Thymus (tissue), 11 donors: ENCODE results near the gene MAP2K3. TPM values are rescaled to one million over a fixed set of nuclear protein-coding genes. Genes with fewer than 3 reads are reported as not detected.

Experiments used
- DNase-seq, 9 donors: peaks; one replicate each; pipeline ENCODE4 v3.0.0-alpha.2; 2013; ENCODE audit warnings: low spot score in 9 of 9, low read depth in 6 of 9, missing footprints in 1 of 9
- H3K27ac ChIP-seq, 2 donors: one replicate each; pipeline ENCODE4 v1.5.1; 2013; ENCODE audit warnings: control low read depth in 1 of 2, low read depth in 1 of 2, low read length in 1 of 2, mild to moderate bottlenecking in 1 of 2, moderate library complexity in 1 of 2
- H3K27me3 ChIP-seq, 2 donors: one replicate each; pipeline ENCODE4 v1.5.1; 2013; ENCODE audit warnings: low read length in 1 of 2; ENCODE audit not compliant: control insufficient read depth in 2 of 2, insufficient read depth in 1 of 2
- H3K36me3 ChIP-seq, 2 donors: one replicate each; pipeline ENCODE4 v1.5.1; 2013; ENCODE audit warnings: low read length in 1 of 2, mild to moderate bottlenecking in 1 of 2, moderate library complexity in 1 of 2; ENCODE audit not compliant: control insufficient read depth in 2 of 2, insufficient read depth in 2 of 2
- H3K4me1 ChIP-seq, 2 donors: one replicate each; pipeline ENCODE4 v1.5.1; 2013; ENCODE audit warnings: low read length in 2 of 2; ENCODE audit not compliant: control insufficient read depth in 2 of 2, insufficient read depth in 2 of 2
- H3K4me3 ChIP-seq, 2 donors: one replicate each; pipeline ENCODE4 v1.5.1; 2013; ENCODE audit warnings: low read length in 2 of 2, control low read depth in 1 of 2, mild to moderate bottlenecking in 1 of 2
- H3K9me3 ChIP-seq, 2 donors: one replicate each; pipeline ENCODE4 v1.5.1; 2013; ENCODE audit warnings: low read length in 1 of 2, mild to moderate bottlenecking in 1 of 2; ENCODE audit not compliant: control insufficient read depth in 2 of 2, insufficient read depth in 1 of 2
- WGBS: extraction: QIAGEN DNeasy Blood & Tissue Kit; methylation state at CpG from one replicate; pipeline ENCODE4 v1.1.7; 2013; 5-methylcytosine and 5-hydroxymethylcytosine counted together
- polyA plus RNA-seq: library from polyadenylated mRNA; stranded (reverse); fragments of 200-250 nt; gene quantifications from one replicate; pipeline ENCODE4 v1.2.3, GENCODE V29; 2013
- total RNA-seq: library from RNA; stranded (reverse); fragments of 120-200 nt; gene quantifications from one replicate; pipeline ENCODE4 v1.2.4, GENCODE V29; 2013
- donor health status: healthy.

MAP2K3 gene
- total and polyA plus RNA-seq, 2 donors, result 9.1 to 33.4 TPM

GRCh38 chr17:21278450-21279197 lies 5.9 kb upstream of the MAP2K3 start:
- Histone ChIP-seq H3K4me1 (peaks cover 23 to 44% of the 10 kb centered on the region in 2 donors), H3K27me3 (peaks cover 6 to 42% of the 10 kb centered on the region in 2 donors), H3K4me3 (no peak overlapping the region), H3K36me3 (no peaks in the 10 kb centered on the region), H3K9me3 (no peaks in the 10 kb centered on the region), H3K27ac (peak overlapping the region; percentile 1 to 80)
- DNase-seq, result peak in 8 of 9 donors; percentile 62 to 93 (median 82)
- WGBS, result 66% methylated on average over 8 of the region's 8 CpGs

GRCh38 chr17:21279198-21279535 lies 5.3 kb upstream of the MAP2K3 start:
- 94% methylated on average over 6 of the region's 6 CpGs for WGBS
- Histone ChIP-seq H3K4me1 (peaks cover 28 to 50% of the 10 kb centered on the region in 2 donors), H3K4me3 (no peak overlapping the region)

GRCh38 chr17:21279582-21279981 lies 4.9 kb upstream of the MAP2K3 start:
- 91% methylated on average over 6 of the region's 6 CpGs for WGBS
- Histone ChIP-seq H3K27me3 (peaks cover 6 to 43% of the 10 kb centered on the region in 2 donors), H3K4me1 (peaks cover 29 to 50% of the 10 kb centered on the region in 2 donors), H3K36me3 (no peaks in the 10 kb centered on the region), H3K27ac (no peak overlapping the region), H3K9me3 (no peaks in the 10 kb centered on the region), H3K4me3 (no peak overlapping the region)
- no peak for DNase-seq

More at GRCh38 chr17:21279198-21279535, 5.3 kb upstream of the MAP2K3 start:
- Histone ChIP-seq H3K36me3 (no peaks in the 10 kb centered on the region), H3K27me3 (peaks cover 6 to 45% of the 10 kb centered on the region in 2 donors), H3K9me3 (no peaks in the 10 kb centered on the region), H3K27ac (peak overlapping the region in 1 of 2 donors; percentile 80)
- DNase-seq, result no peak

GRCh38 chr17:21280081-21280518 lies 4.4 kb upstream of the MAP2K3 start:
- Histone ChIP-seq H3K27me3 (peaks cover 6 to 37% of the 10 kb centered on the region in 2 donors), H3K4me3 (no peak overlapping the region), H3K36me3 (no peaks in the 10 kb centered on the region), H3K27ac (no peak overlapping the region), H3K4me1 (peaks cover 29 to 49% of the 10 kb centered on the region in 2 donors), H3K9me3 (no peaks in the 10 kb centered on the region)
- DNase-seq, result peak in 8 of 9 donors; percentile 60 to 89 (median 80)
- WGBS, result 37% methylated on average over 10 of the region's 10 CpGs

GRCh38 chr17:21282231-21282630 lies 2.3 kb upstream of the MAP2K3 start:
- no peak overlapping the region for H3K27ac ChIP-seq
- no peaks in the 10 kb centered on the region for H3K9me3 ChIP-seq
- no peak overlapping the region for H3K4me3 ChIP-seq
- peaks cover 3 to 20% of the 10 kb centered on the region in 2 donors for H3K27me3 ChIP-seq
- no peaks in the 10 kb centered on the region for H3K36me3 ChIP-seq
- 98% methylated on average over 5 of the region's 5 CpGs for WGBS
- DNase-seq, result no peak
- H3K4me1 ChIP-seq, result peaks cover 37 to 59% of the 10 kb centered on the region in 2 donors

GRCh38 chr17:21282850-21283249 lies 1.7 kb upstream of the MAP2K3 start:
- H3K27me3 ChIP-seq, result peaks cover 3 to 20% of the 10 kb centered on the region in 2 donors
- no peak overlapping the region for H3K27ac ChIP-seq
- peaks cover 43 to 61% of the 10 kb centered on the region in 2 donors for H3K4me1 ChIP-seq
- 82% methylated on average over 5 of the region's 5 CpGs for WGBS
- no peaks in the 10 kb centered on the region for H3K9me3 ChIP-seq
- H3K4me3 ChIP-seq, result no peak overlapping the region
- H3K36me3 ChIP-seq, result no peaks in the 10 kb centered on the region
- no peak for DNase-seq

GRCh38 chr17:21283482-21284318 lies 811 bp upstream of the MAP2K3 start:
- H3K4me1 ChIP-seq, result peaks cover 44 to 62% of the 10 kb centered on the region in 2 donors
- DNase-seq, result no peak
- H3K9me3 ChIP-seq, result no peaks in the 10 kb centered on the region
- WGBS, result 27% methylated on average over 49 of the region's 49 CpGs
- H3K36me3 ChIP-seq, result no peaks in the 10 kb centered on the region
- H3K27me3 ChIP-seq, result peaks cover 3 to 20% of the 10 kb centered on the region in 2 donors
- H3K27ac ChIP-seq, result peak overlapping the region in 1 of 2 donors; percentile 78
- H3K4me3 ChIP-seq, result peak overlapping the region; percentile 71 to 98

- H3K36me3 ChIP-seq, result no peaks in the 10 kb centered on the region
- peak overlapping the region; percentile 71 to 98 for H3K4me3 ChIP-seq
- peak overlapping the region; percentile 91 to 92 for H3K27ac ChIP-seq
- DNase-seq, result peak in 1 of 9 donors; percentile 43
- H3K9me3 ChIP-seq, result no peaks in the 10 kb centered on the region
- peaks cover 39 to 50% of the 10 kb centered on the region in 2 donors for H3K4me1 ChIP-seq
- 19% methylated on average over 16 of the region's 16 CpGs for WGBS
- H3K27me3 ChIP-seq, result peaks cover 3 to 20% of the 10 kb centered on the region in 2 donors
Measured at GRCh38 chr17:21285164-21286065, 904 bp downstream of the MAP2K3 start.
